Karpas-422 (cell line): ENCODE measurements around the gene MPND. TPM values are rescaled to one million over a fixed set of nuclear protein-coding genes. Genes with fewer than 3 reads are reported as not detected.
A peak's percentile ranks its signal among the peaks of the same experiment; 100 is the strongest.

ENCODE experiments used
- DNase-seq: peaks from one replicate; pipeline ENCODE4 v3.0.0-alpha.2; 2015
- H2AFZ ChIP-seq: fragments of 200-600 bp; sonication (generic); 2 replicates; pipeline ENCODE4 v1.6.1; 2014; ENCODE audit warnings: antibody characterized with exemption, low read length, mixed read lengths
- H3K27ac ChIP-seq: fragments of 200-600 bp; sonication (generic); 2 replicates; pipeline ENCODE4 v1.5.1; 2014; ENCODE audit warnings: mild to moderate bottlenecking, low read length, moderate library complexity
- H3K27me3 ChIP-seq: fragments of 200-600 bp; sonication (generic); 2 replicates; pipeline ENCODE4 v1.6.1; 2014; ENCODE audit warnings: low read length, mixed read lengths
- H3K36me3 ChIP-seq: fragments of 200-600 bp; sonication (generic); 2 replicates; pipeline ENCODE4 v1.6.1; 2014; ENCODE audit warnings: low read length, mixed read lengths; ENCODE audit not compliant: insufficient read depth
- H3K4me1 ChIP-seq: fragments of 200-600 bp; sonication (generic); 2 replicates; pipeline ENCODE4 v1.6.1; 2014; ENCODE audit warnings: mild to moderate bottlenecking, low read length, mixed read lengths
- H3K4me2 ChIP-seq: fragments of 200-600 bp; sonication (generic); 2 replicates; pipeline ENCODE4 v1.6.1; 2014; ENCODE audit warnings: low read length, low read depth, mild to moderate bottlenecking; ENCODE audit not compliant: poor library complexity, severe bottlenecking
- H3K4me3 ChIP-seq: fragments of 200-600 bp; sonication (generic); 2 replicates; pipeline ENCODE4 v1.5.1; 2014; ENCODE audit warnings: mild to moderate bottlenecking, antibody characterized with exemption, low read length, mixed read lengths
- H3K79me2 ChIP-seq: fragments of 200-600 bp; sonication (generic); 2 replicates; pipeline ENCODE4 v1.6.1; 2014; ENCODE audit warnings: mild to moderate bottlenecking, low read length, mixed read lengths
- H3K9ac ChIP-seq: fragments of 200-600 bp; sonication (generic); 2 replicates; pipeline ENCODE4 v1.6.0; 2014; ENCODE audit warnings: low read length
- H3K9me2 ChIP-seq: fragments of 200-600 bp; sonication (generic), shearing (Covaris generic); replicated peaks from 2 replicates; pipeline ENCODE4 v1.6.0; 2014; ENCODE audit warnings: mild to moderate bottlenecking, low read length, moderate library complexity; ENCODE audit not compliant: insufficient read depth
- H3K9me3 ChIP-seq: fragments of 300-700, 200-600 bp; sonication (generic); 2 replicates; pipeline ENCODE4 v1.6.1; 2014; ENCODE audit warnings: low read length, mixed read lengths
- H4K20me1 ChIP-seq: fragments of 200-600 bp; sonication (generic); 2 replicates; pipeline ENCODE4 v1.6.1; 2014; ENCODE audit warnings: mild to moderate bottlenecking, antibody characterized with exemption, low read length, low read depth; ENCODE audit not compliant: insufficient read depth
- total RNA-seq: library from RNA; depleted of rRNA; stranded (reverse); fragments of >200 nt; shearing (Covaris generic); gene quantifications from 2 replicates; pipeline ENCODE4 v1.2.3, GENCODE V29; 2014; ENCODE audit warnings: low replicate concordance

MPND gene
- total RNA-seq, 1 experiment from 2014 or later = 5.3 TPM

DNA sequence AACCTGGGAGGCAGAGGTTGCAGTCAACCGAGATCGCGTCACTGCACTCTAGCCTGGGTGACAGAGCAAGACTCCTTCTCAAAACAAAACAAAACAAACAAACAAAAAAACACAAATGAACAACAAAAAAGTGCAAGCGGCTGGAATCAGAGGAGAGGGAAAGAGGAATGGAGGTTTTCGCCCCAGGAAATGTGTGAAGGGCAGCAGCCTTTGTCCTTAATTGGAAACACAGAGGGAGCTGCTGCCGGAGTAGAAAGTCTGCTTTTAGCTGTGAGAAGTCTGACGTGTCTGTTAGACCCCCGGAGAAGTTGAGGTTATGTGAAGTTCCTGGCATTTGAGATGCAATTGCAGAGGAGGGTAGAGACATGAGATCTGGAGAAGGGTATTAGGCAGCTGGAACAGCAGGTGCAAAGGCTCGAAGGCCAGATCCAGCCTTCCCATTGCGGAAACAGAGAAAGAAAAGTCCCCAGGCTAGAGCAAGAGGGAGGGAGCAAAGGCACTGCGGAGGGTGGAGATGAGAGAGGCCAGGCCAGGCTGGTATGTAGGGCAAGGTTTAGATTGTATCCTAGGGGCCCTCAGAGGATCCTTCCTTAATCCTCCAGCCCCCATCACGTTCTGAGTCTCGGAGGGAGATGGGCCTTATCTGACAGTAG lies 41.6 kb upstream of the MPND start:
- Histone ChIP-seq H3K9me2 (no peaks in the 10 kb centered on the region), H3K79me2 (no peaks in the 10 kb centered on the region), H3K9ac (no peak overlapping the region), H3K27ac (no peak overlapping the region), H3K4me2 (no peak overlapping the region), H3K4me1 (peaks cover 1% of the 10 kb centered on the region), H3K9me3 (no peaks in the 10 kb centered on the region), H2AFZ (no peak overlapping the region), H3K36me3 (no peaks in the 10 kb centered on the region), H3K4me3 (no peak overlapping the region), H4K20me1 (no peaks in the 10 kb centered on the region), H3K27me3 (no peaks in the 10 kb centered on the region)
- no peak for DNase-seq

DNA sequence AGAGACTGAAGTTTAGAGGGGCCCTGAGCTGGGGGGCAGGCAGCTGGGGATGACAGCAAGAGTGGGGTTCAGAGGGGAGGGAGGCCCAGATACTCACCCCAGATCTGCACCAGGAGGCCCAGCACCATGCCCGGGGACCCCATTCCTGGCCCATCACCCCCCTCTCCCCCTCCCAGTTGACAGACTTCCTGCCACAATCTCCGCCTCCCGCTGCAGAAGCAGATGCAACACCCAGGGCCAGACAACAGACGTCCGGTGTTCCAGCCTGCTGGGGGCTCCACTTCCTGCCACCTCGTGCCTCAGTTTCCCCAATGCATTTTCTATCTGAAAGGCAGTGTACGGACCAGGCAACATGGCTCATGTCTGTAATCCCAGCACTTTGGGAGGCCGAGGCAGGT lies 41.1 kb upstream of the MPND start, which contains the start of gene TMIGD2:
TMIGD2 (minus strand) TSS at position 147 of the 398 bp plus-strand sequence; CDS start at position 143, 4 bp downstream.
- no peak within 1 kb of the TSS for H2AFZ ChIP-seq
- no peaks in the 10 kb centered on the region for H3K27me3 ChIP-seq
- no peaks in the 10 kb centered on the region for H3K4me1 ChIP-seq
- H3K27ac ChIP-seq = no peak within 1 kb of the TSS
- H4K20me1 ChIP-seq = no peaks in the 10 kb centered on the region
- H3K36me3 ChIP-seq = no peaks in the 10 kb centered on the region
- DNase-seq = no peak
- H3K9me3 ChIP-seq = no peaks in the 10 kb centered on the region
- no peak within 1 kb of the TSS for H3K4me2 ChIP-seq
- no peaks in the 10 kb centered on the region for H3K9me2 ChIP-seq
- H3K9ac ChIP-seq = no peak within 1 kb of the TSS
- H3K79me2 ChIP-seq = no peaks in the 10 kb centered on the region
- H3K4me3 ChIP-seq = no peak within 1 kb of the TSS

GRCh38 chr19:4303819-4304537 lies 39.4 kb upstream of the MPND start:
- H4K20me1 ChIP-seq = no peaks in the 10 kb centered on the region
- H3K27me3 ChIP-seq = no peaks in the 10 kb centered on the region
- no peaks in the 10 kb centered on the region for H3K9me3 ChIP-seq
- no peak overlapping the region for H3K4me2 ChIP-seq
- no peaks in the 10 kb centered on the region for H3K79me2 ChIP-seq
- no peaks in the 10 kb centered on the region for H3K36me3 ChIP-seq
- no peak for DNase-seq
- no peak overlapping the region for H3K27ac ChIP-seq
- H3K9me2 ChIP-seq = no peaks in the 10 kb centered on the region
- no peak overlapping the region for H2AFZ ChIP-seq
- no peak overlapping the region for H3K9ac ChIP-seq
- H3K4me3 ChIP-seq = no peak overlapping the region
- H3K4me1 ChIP-seq = no peaks in the 10 kb centered on the region

GRCh38 chr19:4304538-4305256 lies 38.7 kb upstream of the MPND start, which contains the start of gene FSD1:
TSS of gene FSD1 (plus strand) at chr19:4304598. CDS start at chr19:4304747, 149 bp downstream.
- no peaks in the 10 kb centered on the region for H3K9me2 ChIP-seq
- no peak within 1 kb of the TSS for H3K4me3 ChIP-seq
- H2AFZ ChIP-seq = no peak within 1 kb of the TSS
- no peaks in the 10 kb centered on the region for H3K36me3 ChIP-seq
- no peaks in the 10 kb centered on the region for H4K20me1 ChIP-seq
- H3K4me1 ChIP-seq = no peaks in the 10 kb centered on the region
- H3K4me2 ChIP-seq = no peak within 1 kb of the TSS
- H3K27ac ChIP-seq = no peak within 1 kb of the TSS
- no peaks in the 10 kb centered on the region for H3K27me3 ChIP-seq
- no peaks in the 10 kb centered on the region for H3K79me2 ChIP-seq
- no peaks in the 10 kb centered on the region for H3K9me3 ChIP-seq
- DNase-seq = no peak
- H3K9ac ChIP-seq = no peak within 1 kb of the TSS

- Histone ChIP-seq H3K9me2 (no peaks in the 10 kb centered on the region), H3K9ac (no peak overlapping the region), H3K4me2 (no peak overlapping the region), H3K36me3 (no peaks in the 10 kb centered on the region), H4K20me1 (no peaks in the 10 kb centered on the region), H3K4me1 (no peaks in the 10 kb centered on the region), H3K4me3 (no peak overlapping the region), H3K79me2 (no peaks in the 10 kb centered on the region), H3K27ac (no peak overlapping the region), H2AFZ (no peak overlapping the region), H3K9me3 (no peaks in the 10 kb centered on the region), H3K27me3 (no peaks in the 10 kb centered on the region)
- no peak for DNase-seq
Observed at GRCh38 chr19:4305257-4305612, 38.1 kb upstream of the MPND start.

- Histone ChIP-seq H3K27ac (no peak overlapping the region), H3K36me3 (no peaks in the 10 kb centered on the region), H3K4me3 (no peak overlapping the region), H3K79me2 (no peaks in the 10 kb centered on the region), H3K4me1 (no peaks in the 10 kb centered on the region), H4K20me1 (no peaks in the 10 kb centered on the region), H3K4me2 (no peak overlapping the region), H3K27me3 (no peaks in the 10 kb centered on the region), H3K9ac (no peak overlapping the region), H3K9me2 (no peaks in the 10 kb centered on the region), H3K9me3 (no peaks in the 10 kb centered on the region), H2AFZ (no peak overlapping the region)
- no peak for DNase-seq
Observed at GRCh38 chr19:4305659-4306058, 37.7 kb upstream of the MPND start.

GRCh38 chr19:4310247-4311121 lies 32.9 kb upstream of the MPND start:
- Histone ChIP-seq H2AFZ (no peak overlapping the region), H3K4me2 (no peak overlapping the region)
- peak; percentile 67 for DNase-seq

More at GRCh38 chr19:4310247-4311121, 32.9 kb upstream of the MPND start:
- no peaks in the 10 kb centered on the region for H3K27me3 ChIP-seq
- no peaks in the 10 kb centered on the region for H3K36me3 ChIP-seq
- H4K20me1 ChIP-seq = no peaks in the 10 kb centered on the region
- H3K79me2 ChIP-seq = no peaks in the 10 kb centered on the region
- no peak overlapping the region for H3K27ac ChIP-seq
- H3K9me2 ChIP-seq = no peaks in the 10 kb centered on the region
- H3K4me1 ChIP-seq = no peaks in the 10 kb centered on the region
- H3K4me3 ChIP-seq = no peak overlapping the region
- no peak overlapping the region for H3K9ac ChIP-seq
- no peaks in the 10 kb centered on the region for H3K9me3 ChIP-seq
